Hematopoietic multipotent progenitor cell treated with erythropoietin and hydrocortisone succinate and interleukin-3 and kit ligand, for 15 days (in vitro differentiated cells): ENCODE measurements around the gene MRM1.
"Not testable (repeated sequence)": the region's sequence is repeated elsewhere in the genome, so short reads cannot be mapped to it uniquely, and the experiment has no call there.

Experiments
- DNase-seq: peaks from one replicate; pipeline ENCODE4 v3.0.0-alpha.2; 2015; ENCODE audit warnings: low spot score

MRM1 gene

GRCh38 chr17:36600936-36601302, 464 bp upstream of the MRM1 start:
- DNase-seq: no peak

DNA sequence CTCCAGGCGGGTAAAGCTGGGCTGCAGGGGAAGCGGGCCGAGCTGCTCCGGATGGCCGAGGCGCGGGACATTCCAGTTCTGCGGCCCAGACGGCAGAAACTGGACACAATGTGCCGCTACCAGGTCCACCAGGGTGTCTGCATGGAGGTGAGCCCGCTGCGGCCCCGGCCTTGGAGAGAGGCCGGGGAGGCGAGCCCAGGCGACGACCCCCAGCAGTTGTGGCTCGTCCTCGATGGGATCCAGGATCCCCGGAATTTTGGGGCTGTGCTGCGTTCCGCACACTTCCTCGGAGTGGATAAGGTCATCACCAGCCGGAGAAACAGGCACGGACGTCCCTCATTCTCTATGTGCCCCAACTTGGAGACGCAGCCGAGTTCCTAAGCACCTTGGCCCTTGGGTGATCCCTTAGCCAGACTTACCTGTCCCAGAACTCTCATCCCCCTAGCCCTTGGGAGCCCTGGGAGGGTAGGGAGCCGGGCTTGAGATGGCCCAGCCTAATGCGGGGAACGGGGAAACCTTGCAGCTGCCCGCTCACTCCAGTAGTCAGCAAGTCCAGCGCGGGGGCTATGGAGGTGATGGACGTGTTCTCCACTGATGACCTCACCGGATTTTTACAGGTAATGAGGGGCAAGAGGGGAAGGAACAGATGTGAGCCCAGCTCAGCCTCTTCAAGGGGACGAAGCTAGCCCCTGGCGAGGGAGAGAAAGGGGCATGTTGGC, 806 bp downstream of the MRM1 start:
- DNase-seq: no peak

DNA sequence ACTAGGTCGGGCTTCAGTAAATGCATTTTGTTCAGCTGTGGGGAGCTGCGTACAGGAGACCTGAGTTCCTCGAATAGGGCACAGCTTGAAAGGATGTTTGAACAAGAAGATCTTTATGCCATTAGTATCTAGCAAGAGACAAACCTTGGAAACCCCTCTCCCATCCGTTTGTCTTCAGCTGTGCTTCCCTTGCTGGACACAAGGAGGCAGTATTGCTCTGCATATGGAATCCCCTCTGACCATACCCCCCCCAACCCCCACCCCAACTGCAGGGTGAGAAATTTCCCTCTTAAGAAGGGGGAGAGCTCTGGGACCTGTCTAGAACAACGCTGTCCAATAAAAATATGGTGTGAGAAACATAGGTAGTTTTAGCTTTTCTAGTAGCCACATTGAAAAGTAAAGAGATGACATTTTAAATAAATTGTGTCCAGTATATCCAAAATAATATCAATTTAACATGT, 1.6 kb downstream of the MRM1 start:
- DNase-seq: peak; percentile 74

DNA sequence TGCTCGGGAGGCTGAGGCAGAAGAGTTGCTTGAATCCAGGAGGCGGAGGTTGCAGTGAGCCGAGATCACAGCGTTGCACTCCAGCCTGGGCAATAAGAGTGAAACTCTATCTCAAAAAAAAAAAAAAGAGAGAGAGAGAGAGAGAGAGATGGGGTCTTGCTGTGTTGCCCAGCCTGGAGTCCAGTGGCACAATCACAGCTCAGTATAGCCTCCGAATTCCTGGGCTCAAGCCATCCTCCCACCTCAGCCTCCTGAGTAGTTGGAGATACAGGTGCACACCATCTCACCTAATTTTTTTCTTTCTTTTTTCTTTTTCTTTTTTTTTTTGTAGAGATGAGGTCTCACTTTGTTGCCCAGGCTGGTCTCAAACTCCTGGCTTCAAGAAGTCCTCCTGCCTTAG, 3.6 kb downstream of the MRM1 start:
- not testable (repeated sequence) for DNase-seq

DNA sequence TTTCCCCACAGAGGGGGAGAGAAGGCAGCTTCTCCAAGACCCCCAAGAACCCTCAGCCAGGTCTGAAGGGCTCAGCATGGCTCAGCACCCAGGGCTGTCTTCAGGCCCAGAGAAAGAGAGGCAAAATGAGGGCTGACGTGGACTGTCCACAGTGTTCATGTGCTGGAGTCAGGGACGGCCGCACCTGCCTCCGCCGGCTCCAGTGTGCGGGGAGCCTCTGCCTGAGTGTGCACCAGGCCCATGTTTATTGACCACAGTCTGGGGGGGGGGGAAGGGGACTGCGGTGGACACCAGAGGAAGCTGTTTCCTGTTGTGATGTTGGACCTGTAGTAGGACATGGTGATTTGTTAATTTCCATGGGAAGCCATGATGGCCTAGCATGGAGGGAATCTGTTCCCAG, 6.9 kb downstream of the MRM1 start:
- no peak for DNase-seq

DNA sequence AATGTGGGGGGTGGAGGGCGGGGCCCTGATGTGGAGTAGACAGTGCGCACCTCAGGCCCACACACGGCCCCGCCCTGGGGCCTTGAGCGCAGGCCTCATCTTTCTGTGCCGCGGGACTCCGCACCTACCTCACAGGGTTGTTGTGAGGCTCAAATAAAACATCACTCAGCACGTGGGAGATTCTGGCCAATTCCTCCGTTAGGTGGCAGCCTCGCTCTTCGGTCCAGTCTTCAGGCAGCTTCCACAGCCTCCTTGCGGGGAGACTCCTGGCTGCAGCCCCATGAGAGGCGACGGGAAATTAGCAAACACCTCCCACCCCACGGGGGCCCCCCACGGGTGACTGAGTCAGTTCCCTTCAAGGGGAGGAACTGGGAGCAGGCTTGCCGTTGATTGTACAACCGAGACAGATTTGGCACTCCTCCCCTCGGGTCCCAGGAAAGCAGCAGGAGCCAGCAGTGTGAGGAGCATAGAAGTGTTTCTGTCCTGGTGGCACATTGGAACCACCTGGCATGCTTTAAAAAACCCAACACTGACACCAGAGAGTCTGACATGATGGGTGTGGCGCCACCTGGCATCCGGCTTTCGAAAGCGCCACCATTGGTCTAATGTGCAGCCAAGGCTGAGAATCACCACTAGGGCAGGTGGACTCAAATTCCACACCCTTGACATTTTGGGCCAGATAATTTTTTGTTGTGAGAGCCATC, 7.6 kb downstream of the MRM1 start:
- DNase-seq: peak; percentile 53

DNA sequence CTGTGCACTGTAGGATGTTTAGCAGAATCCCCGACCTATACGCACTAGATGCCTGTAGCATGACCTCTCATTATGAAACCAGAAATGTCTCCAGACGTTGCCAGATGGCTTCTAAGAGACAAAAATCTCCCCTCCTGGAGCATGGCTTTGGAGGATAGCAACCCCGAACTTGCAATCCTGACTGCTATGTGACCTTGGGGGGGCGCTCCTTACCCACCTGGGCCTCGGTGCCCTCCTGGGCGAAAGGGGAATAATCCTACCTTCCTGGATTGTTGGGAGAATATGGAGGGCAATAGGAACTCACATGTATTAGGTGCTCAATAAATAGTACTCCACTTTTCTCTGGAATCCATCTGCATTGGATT, 8.1 kb downstream of the MRM1 start:
- no peak for DNase-seq

DNA sequence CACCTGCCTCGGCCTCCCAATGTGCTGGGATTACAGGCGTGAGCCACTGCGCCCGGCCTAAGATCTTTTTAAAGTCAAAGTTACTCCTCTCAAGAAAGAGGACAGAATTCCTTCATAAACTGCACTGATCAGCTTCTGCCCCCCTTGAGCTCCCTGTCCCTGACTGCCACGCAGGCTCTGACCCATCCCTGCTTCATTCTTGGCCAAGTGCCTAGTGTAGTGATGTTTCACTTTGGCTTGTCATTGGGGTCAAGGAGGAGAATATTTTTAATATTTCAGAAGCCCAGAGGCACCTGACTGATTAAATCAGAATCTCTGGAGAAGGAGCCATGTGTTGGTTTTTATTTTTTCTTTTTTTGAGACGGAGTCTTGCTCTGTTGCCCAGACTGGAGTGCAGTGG, 9.1 kb downstream of the MRM1 start:
- peak; percentile 69 for DNase-seq

- DNase-seq: peak; percentile 74
Observed at GRCh38 chr17:36611345-36612072, 10.1 kb downstream of the MRM1 start.

DNA sequence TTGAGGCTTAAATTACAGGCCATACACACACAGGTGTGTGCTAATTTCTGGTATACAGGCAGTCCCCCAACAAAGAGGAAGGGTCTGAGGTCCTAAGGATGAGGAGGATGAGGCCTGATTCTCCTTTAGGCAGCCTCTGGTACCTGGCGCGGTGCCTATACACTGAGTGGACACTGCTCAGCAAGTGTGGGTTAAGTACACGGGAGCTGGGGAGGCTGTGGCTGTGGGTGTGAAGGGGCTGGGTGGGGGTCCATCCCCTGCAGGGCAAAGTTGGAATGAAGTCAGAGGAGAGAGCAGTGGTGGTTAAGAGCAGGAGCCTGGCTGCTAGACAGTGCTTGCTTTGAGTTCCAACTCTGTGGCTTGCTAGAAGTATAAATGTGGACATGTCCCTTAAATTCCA, 10.9 kb downstream of the MRM1 start:
- no peak for DNase-seq

DNA sequence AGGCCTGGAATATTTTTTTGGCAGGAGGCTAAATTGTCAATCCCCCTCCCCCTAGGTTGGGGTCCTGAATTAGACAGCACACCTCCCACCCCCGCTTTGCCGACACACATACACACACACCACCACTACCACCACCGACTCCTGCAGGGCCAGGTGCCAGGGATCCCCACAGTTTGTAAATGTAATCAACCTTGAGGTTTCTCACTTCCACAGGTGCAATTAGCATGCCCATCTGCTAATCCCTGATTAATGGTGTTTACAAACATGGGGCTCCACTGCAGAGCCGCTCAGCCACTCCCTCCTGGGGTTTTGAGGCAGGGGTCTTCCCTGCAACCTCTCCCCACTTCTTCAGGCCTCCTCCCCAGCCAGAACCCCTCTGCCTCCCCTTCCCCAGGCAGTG, 11.8 kb downstream of the MRM1 start:
- DNase-seq: no peak

GRCh38 chr17:36614081-36614480, 12.7 kb downstream of the MRM1 start:
- DNase-seq: no peak

GRCh38 chr17:36614933-36615332, 13.6 kb downstream of the MRM1 start:
- no peak for DNase-seq

DNA sequence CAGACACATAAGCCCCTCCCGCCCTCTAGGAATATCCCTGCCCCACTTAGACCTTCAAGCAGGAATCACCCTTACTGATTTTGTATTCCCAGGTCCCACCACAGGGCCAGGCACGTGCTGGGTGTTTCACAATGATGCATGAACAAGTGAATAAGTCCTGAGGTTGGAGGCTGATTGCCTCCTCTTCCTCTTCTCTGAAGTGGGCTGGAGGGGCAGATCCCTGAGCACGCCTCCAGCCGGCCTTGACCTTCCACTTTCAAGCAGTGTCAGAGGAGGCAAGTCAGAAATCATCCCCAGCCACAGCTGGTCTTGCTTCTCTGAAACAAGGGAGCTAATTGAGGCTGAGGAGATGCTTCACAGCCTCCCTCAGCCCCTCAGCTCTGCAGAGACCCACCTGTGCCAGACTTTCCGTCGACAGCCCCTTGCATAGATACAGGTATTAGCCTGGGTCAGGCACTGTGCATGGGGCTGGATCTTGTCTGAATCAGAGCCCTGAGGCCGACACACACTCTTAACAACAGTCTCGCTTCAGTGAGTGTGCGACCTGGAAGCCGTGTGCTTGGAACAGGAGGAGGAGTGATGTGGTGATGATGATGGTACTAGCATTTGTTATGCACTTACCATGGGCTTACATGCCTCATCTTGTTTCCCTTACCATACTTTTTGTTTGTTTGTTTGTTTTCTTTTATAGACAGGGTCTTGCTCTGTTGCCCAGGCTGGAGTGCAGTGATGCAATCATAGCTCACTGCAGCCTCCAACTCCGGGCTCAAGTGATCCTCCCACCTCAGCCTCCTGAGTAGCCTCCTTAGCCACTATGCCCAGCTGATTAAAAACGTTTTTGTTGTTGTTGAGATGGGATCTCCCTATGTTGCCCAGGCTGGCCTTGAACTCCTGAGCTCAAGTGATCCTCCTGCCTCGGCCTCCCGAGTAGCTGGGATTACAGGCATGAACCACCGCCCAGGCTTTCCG, 15.0 kb downstream of the MRM1 start:
- DNase-seq: no peak

DNA sequence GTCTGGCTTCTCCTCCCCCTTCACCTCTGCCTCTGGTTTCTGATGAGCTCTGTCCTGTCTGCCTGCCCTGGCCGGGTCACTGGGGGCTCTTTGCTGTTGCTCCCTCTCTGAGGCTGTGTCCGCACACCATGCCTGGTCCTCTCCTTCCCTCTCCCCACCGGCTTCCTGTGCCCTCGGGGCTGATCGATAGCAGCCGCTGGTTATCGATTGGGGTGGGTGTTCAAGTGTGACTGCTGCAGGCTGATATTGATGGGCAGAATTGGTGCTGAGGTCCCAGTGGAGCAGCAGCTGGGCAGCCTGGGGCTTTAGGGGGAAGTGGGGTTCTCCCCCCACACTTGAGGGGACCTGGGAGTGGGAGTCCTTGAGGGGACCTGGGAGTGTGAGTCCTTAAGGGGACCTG, 16.4 kb downstream of the MRM1 start:
- no peak for DNase-seq

- no peak for DNase-seq
Observed at GRCh38 chr17:36623281-36623680, 21.9 kb downstream of the MRM1 start.

DNA sequence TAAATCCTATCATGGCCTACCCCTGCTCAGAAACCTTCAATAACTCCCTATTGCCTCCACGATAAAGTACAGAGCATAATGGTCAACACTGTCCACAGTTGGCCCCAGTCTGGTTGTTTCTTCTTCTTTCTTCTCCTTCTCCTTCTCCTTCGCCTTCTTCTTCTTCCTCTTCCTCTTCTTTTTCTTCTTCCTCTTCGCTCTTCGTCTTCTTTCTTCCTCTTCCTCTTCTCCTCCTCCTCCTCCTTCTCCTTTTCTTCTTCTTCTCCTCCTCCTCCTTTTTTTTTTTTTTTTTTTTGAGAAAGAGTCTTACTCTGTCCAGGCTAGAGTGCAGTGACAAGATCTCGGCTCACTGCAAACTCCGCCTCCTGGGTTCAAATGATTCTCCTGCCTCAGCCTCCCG, 23.8 kb downstream of the MRM1 start:
- DNase-seq: no peak

DNA sequence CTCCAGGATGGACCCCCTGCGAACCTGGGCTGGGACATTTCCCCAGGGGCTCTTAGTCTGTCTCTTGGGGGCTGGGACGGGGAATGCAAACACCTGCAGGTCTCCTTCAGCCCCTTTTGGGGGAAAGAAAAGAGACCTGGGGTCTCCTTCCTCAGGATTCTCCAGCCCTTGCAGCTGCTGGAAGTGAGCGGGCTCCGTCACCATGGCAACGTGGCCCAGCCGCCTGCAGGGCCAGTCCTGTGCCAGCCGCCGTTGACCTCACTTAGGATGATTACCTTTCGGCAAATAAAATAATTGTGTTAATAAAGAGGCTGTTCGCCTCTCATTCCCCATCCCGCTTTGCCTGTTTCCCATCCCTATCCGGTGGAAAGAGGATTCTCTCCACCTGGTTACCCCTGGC, 25.7 kb downstream of the MRM1 start:
- DNase-seq: no peak

GRCh38 chr17:36628576-36628975, 27.2 kb downstream of the MRM1 start:
- DNase-seq: no peak

DNA sequence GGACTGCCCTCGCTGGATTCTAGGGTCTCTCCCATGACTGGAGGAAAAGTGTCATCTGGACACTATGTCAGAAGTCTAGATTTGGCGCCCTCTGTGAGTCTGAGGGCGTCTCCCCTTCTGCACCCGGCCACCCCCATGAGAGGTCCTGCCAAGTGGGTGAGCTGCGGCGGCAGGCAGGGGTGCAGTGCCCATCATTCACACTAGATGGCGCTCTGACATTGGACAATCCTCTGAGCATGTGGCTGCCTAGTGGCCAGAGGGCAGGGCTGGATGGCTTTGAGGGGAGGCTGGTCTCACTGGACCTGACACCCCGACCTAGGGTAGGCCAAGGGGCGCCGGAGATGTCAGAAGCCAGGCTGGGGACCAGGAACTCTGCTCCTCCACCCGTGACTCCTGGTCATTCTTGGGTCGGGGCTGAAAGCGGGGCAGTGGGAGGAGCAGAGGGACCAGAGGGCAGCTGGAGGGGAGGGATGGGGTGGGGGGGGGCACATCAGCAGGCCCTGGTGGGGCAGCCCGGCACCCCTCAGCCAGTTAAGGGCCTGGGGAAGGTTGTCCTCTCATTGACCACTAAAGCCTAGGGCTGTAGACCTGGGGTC, 28.0 kb downstream of the MRM1 start:
- DNase-seq: peak; percentile 80

GRCh38 chr17:36629970-36630502, 28.7 kb downstream of the MRM1 start:
- no peak for DNase-seq
